H9 (cell line): ENCODE results near the gene PCNX2. TPM values are rescaled to one million over a fixed set of nuclear protein-coding genes. Genes with fewer than 3 reads are reported as not detected.

Experiments
- DNase-seq: peaks from one replicate; pipeline ENCODE4 v3.0.0-alpha.2; 2017
- H2AFZ ChIP-seq: one replicate; pipeline ENCODE4 v1.6.1; 2013; ENCODE audit warnings: mild to moderate bottlenecking, low read length, control low read depth, moderate library complexity
- H2AK5ac ChIP-seq: 2 replicates; pipeline ENCODE4 v1.6.1; 2013; ENCODE audit warnings: low read length, control low read depth, mixed read lengths; ENCODE audit not compliant: insufficient read length
- H2BK120ac ChIP-seq: one replicate; pipeline ENCODE4 v1.6.1; 2013; ENCODE audit warnings: low read depth, mild to moderate bottlenecking, low read length, control low read depth, inconsistent platforms; ENCODE audit not compliant: poor library complexity, severe bottlenecking
- H2BK12ac ChIP-seq: 2 replicates; pipeline ENCODE4 v1.6.1; 2013; ENCODE audit warnings: low read length, control low read depth, mixed read lengths, low read depth; ENCODE audit not compliant: insufficient read length
- H2BK15ac ChIP-seq: 2 replicates; pipeline ENCODE4 v1.6.1; 2013; ENCODE audit warnings: low read depth, low read length, control low read depth
- H2BK20ac ChIP-seq: one replicate; pipeline ENCODE4 v1.6.1; 2013; ENCODE audit warnings: low read depth, mild to moderate bottlenecking, low read length, control low read depth, inconsistent platforms; ENCODE audit not compliant: poor library complexity, severe bottlenecking
- H2BK5ac ChIP-seq: 2 replicates; pipeline ENCODE4 v1.6.1; 2013; ENCODE audit warnings: low read length, control low read depth, mixed read lengths; ENCODE audit not compliant: insufficient read length
- H3K14ac ChIP-seq: 2 replicates; pipeline ENCODE4 v1.6.1; 2013; ENCODE audit warnings: low read length, control low read depth; ENCODE audit not compliant: insufficient read depth
- H3K18ac ChIP-seq: 2 replicates; pipeline ENCODE4 v1.6.1; 2013; ENCODE audit warnings: low read depth, mild to moderate bottlenecking, mixed read lengths, low read length, control low read depth; ENCODE audit not compliant: insufficient read length
- H3K23ac ChIP-seq: 2 replicates; pipeline ENCODE4 v1.6.1; 2013; ENCODE audit warnings: low read length, control low read depth, mixed read lengths, low read depth; ENCODE audit not compliant: insufficient read length
- H3K23me2 ChIP-seq: 2 replicates; pipeline ENCODE4 v1.6.1; 2013; ENCODE audit warnings: low read depth, mild to moderate bottlenecking, mixed read lengths, low read length, control low read depth; ENCODE audit not compliant: insufficient read length, poor library complexity, severe bottlenecking
- H3K27ac ChIP-seq: 2 replicates; pipeline ENCODE4 v1.5.1; 2013; ENCODE audit warnings: low read length, control low read depth, mixed read lengths, low read depth; ENCODE audit not compliant: insufficient read length
- H3K27me3 ChIP-seq: 2 replicates; pipeline ENCODE4 v1.6.1; 2013; ENCODE audit warnings: low read length, control low read depth, inconsistent platforms; ENCODE audit not compliant: insufficient read depth
- H3K4ac ChIP-seq: 2 replicates; pipeline ENCODE4 v1.6.1; 2013; ENCODE audit warnings: low read depth, mild to moderate bottlenecking, control low read depth, inconsistent platforms, low read length, moderate library complexity
- H3K4me1 ChIP-seq: 2 replicates; pipeline ENCODE4 v1.6.1; 2013; ENCODE audit warnings: low read length, control low read depth, inconsistent platforms; ENCODE audit not compliant: insufficient read depth
- H3K4me2 ChIP-seq: 2 replicates; pipeline ENCODE4 v1.6.1; 2013; ENCODE audit warnings: low read length, control low read depth, mixed read lengths; ENCODE audit not compliant: insufficient read length, insufficient read depth
- H3K56ac ChIP-seq: 2 replicates; pipeline ENCODE4 v1.6.1; 2013; ENCODE audit warnings: low read depth, mild to moderate bottlenecking, mixed read lengths, low read length, control low read depth; ENCODE audit not compliant: insufficient read length
- H3K79me1 ChIP-seq: 2 replicates; pipeline ENCODE4 v1.6.1; 2013; ENCODE audit warnings: low read depth, mild to moderate bottlenecking, moderate library complexity, low read length, control low read depth, inconsistent platforms; ENCODE audit not compliant: insufficient read depth, poor library complexity, severe bottlenecking
- H3K79me2 ChIP-seq: 2 replicates; pipeline ENCODE4 v1.6.1; 2013; ENCODE audit warnings: low read length, control low read depth, inconsistent platforms; ENCODE audit not compliant: insufficient read depth
- H3K9ac ChIP-seq: 2 replicates; pipeline ENCODE4 v1.6.1; 2013; ENCODE audit warnings: low read length, control low read depth, mixed read lengths; ENCODE audit not compliant: insufficient read length; ENCODE audit errors: extremely low read depth
- H3K9me3 ChIP-seq: one replicate; pipeline ENCODE4 v1.6.1; 2013; ENCODE audit warnings: low read depth, low read length, inconsistent platforms; ENCODE audit not compliant: control insufficient read depth
- H3T11ph ChIP-seq: one replicate; pipeline ENCODE4 v1.6.1; 2013; ENCODE audit warnings: mild to moderate bottlenecking, low read length, control low read depth, inconsistent platforms
- H4K20me1 ChIP-seq: one replicate; pipeline ENCODE4 v1.6.1; 2013; ENCODE audit not compliant: control insufficient read depth, insufficient read length, insufficient read depth
- H4K5ac ChIP-seq: 2 replicates; pipeline ENCODE4 v1.6.1; 2013; ENCODE audit warnings: low read depth, mild to moderate bottlenecking, mixed read lengths, low read length, control low read depth; ENCODE audit not compliant: insufficient read length
- H4K8ac ChIP-seq: replicated peaks from 2 replicates; pipeline ENCODE4 v1.6.1; 2013; ENCODE audit warnings: low read length, control low read depth, mixed read lengths, low read depth; ENCODE audit not compliant: insufficient read length
- H4K91ac ChIP-seq: 2 replicates; pipeline ENCODE4 v1.6.1; 2013; ENCODE audit warnings: low read depth, mild to moderate bottlenecking, moderate library complexity, mixed read lengths, low read length, control low read depth; ENCODE audit not compliant: insufficient read length
- H3K27ac Mint-ChIP-seq, 3 experiments: 2 replicates in 2 of 3; 3 replicates in 1 of 3; pipeline ENCODE4 v1.8.0; 2020 to 2021; ENCODE audit warnings: mixed read lengths in 3 of 3, mild to moderate bottlenecking in 1 of 3, moderate library complexity in 1 of 3
- H3K27me3 Mint-ChIP-seq: 2 replicates; pipeline ENCODE4 v1.8.0; 2021; ENCODE audit warnings: low read depth, mild to moderate bottlenecking, moderate library complexity, mixed read lengths
- H3K36me3 Mint-ChIP-seq, 3 experiments: 2 replicates in 2 of 3; 3 replicates in 1 of 3; pipeline ENCODE4 v1.8.0; 2020 to 2021; ENCODE audit warnings: low read depth in 3 of 3, mixed read lengths in 3 of 3; ENCODE audit not compliant: insufficient read depth in 1 of 3
- H3K4me1 Mint-ChIP-seq, 2 experiments: 2 replicates each; pipeline ENCODE4 v1.8.0; 2020; ENCODE audit warnings: mixed read lengths in 2 of 2
- H3K4me3 Mint-ChIP-seq, 2 experiments: 2 replicates in 1 of 2; 3 replicates in 1 of 2; pipeline ENCODE4 v1.8.0; 2020 to 2021; ENCODE audit warnings: mild to moderate bottlenecking in 2 of 2, mixed read lengths in 2 of 2, moderate library complexity in 1 of 2
- H3K9me3 Mint-ChIP-seq, 2 experiments: 2 replicates in 1 of 2; 3 replicates in 1 of 2; pipeline ENCODE4 v1.8.0; 2020; ENCODE audit warnings: mild to moderate bottlenecking in 2 of 2, mixed read lengths in 2 of 2, moderate library complexity in 1 of 2
- WGBS: extraction: QIAGEN DNeasy Blood & Tissue Kit; methylation state at CpG from one replicate; pipeline ENCODE4 v1.1.7; 2013; ENCODE audit warnings: missing lambda C conversion rate, low lambda C conversion rate, mixed read lengths; ENCODE audit not compliant: insufficient read length; ENCODE audit errors: extremely low coverage; 5-methylcytosine and 5-hydroxymethylcytosine counted together
- total RNA-seq: library from RNA; stranded (reverse); gene quantifications from 2 replicates; pipeline ENCODE4 v1.2.1, GENCODE V29; 2021
- TF ChIP-seq, protein P1 (sequence below): fragments of 200-600 bp; sonication (generic); conservative IDR thresholded peaks from 3 replicates; pipeline ENCODE4 v1.8.0; 2021; ENCODE audit warnings: antibody characterized with exemption, mild to moderate bottlenecking

Gene PCNX2
- total RNA-seq, 1 experiment from 2014 or later, result 45.1 TPM

DNA sequence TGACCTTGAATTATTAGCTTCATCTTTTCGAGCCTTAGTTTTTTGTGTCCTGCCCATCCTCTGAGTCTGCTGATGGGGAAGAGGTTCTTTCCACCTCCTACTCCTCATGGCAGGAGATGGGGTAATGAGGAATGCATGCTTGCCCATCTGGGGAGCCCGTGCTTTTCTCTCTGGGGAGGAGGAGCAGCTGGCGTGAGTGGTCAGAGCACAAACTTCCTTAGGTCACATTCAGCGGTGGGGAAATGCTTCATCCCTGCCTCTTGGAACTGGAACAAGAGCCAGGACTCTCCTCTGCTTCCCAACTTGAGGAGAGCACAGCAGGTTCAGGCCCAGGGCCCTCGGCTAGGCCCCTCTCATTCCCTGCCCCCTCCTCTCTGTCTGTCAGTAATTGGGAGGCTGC, 155.0 kb downstream of the PCNX2 start:
- Histone ChIP-seq H3K18ac (no peak overlapping the region), H2BK5ac (no peak overlapping the region), H3K79me1 (no peaks in the 10 kb centered on the region), H3K9me3 (no peaks in the 10 kb centered on the region), H3K23me2 (no peaks in the 10 kb centered on the region), H3K14ac (no peak overlapping the region), H3K9ac (no peak overlapping the region), H2BK12ac (no peak overlapping the region), H3K56ac (no peak overlapping the region), H3T11ph (no peak overlapping the region), H2BK15ac (no peak overlapping the region), H3K4ac (no peak overlapping the region), H3K27me3 (no peaks in the 10 kb centered on the region), H4K20me1 (no peaks in the 10 kb centered on the region), H4K5ac (no peak overlapping the region), H2BK20ac (no peak overlapping the region), H2AFZ (no peak overlapping the region), H3K23ac (no peak overlapping the region), H3K4me1 (no peaks in the 10 kb centered on the region), H2AK5ac (no peak overlapping the region), H2BK120ac (no peak overlapping the region), H4K91ac (no peak overlapping the region), H4K8ac (no peak overlapping the region), H3K27ac (no peak overlapping the region), H3K4me2 (no peak overlapping the region), H3K79me2 (no peaks in the 10 kb centered on the region)
- H3K4me3 Mint-ChIP-seq, result no peak overlapping the region
- H3K9me3 Mint-ChIP-seq, result no peaks in the 10 kb centered on the region
- H3K4me1 Mint-ChIP-seq, result peaks cover 0 to 4% of the 10 kb centered on the region in 2 experiments; a peak in 1 of 4 replicates
- WGBS, result no CpG with 5 or more reads among the region's 5 CpGs
- peaks cover 4 to 25% (median 7%) of the 10 kb centered on the region in 3 experiments; a peak in 5 of 7 replicates for H3K36me3 Mint-ChIP-seq
- H3K27me3 Mint-ChIP-seq, result no peaks in the 10 kb centered on the region
- TF ChIP-seq, protein P1, sequence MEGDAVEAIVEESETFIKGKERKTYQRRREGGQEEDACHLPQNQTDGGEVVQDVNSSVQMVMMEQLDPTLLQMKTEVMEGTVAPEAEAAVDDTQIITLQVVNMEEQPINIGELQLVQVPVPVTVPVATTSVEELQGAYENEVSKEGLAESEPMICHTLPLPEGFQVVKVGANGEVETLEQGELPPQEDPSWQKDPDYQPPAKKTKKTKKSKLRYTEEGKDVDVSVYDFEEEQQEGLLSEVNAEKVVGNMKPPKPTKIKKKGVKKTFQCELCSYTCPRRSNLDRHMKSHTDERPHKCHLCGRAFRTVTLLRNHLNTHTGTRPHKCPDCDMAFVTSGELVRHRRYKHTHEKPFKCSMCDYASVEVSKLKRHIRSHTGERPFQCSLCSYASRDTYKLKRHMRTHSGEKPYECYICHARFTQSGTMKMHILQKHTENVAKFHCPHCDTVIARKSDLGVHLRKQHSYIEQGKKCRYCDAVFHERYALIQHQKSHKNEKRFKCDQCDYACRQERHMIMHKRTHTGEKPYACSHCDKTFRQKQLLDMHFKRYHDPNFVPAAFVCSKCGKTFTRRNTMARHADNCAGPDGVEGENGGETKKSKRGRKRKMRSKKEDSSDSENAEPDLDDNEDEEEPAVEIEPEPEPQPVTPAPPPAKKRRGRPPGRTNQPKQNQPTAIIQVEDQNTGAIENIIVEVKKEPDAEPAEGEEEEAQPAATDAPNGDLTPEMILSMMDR, result no peak
- H3K27ac Mint-ChIP-seq, result peak overlapping the region in 1 of 3 experiments; percentile 14; a peak in 1 of 7 replicates
- DNase-seq, result no peak
